Measurements from ENCODE around the gene KIF5C.

Gene KIF5C

DNA sequence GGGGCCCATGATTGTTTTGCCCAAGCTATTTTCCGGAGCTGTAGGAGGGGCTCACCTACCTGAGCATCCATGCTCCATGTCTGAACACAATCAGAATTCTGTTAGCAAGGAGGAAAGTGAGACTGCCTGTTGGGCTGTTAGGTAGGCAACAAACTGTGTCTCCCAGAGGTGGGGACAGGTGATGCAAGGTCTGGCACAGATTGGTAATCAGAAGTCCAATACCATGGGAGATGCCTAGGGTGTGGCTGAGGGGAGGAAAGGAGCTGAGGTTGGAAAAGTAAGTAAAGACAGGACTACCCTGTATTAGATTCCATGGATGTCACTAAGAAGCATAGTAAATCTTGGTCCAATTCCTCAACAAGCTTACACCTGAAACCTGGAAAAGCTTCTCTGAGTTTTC, 166.5 kb downstream of the KIF5C start:
- no peak for DNase-seq (ENCODE audit: low spot score)

- no peak for DNase-seq (ENCODE audit: low spot score)
Measured at GRCh38 chr2:149042881-149043280, 167.9 kb downstream of the KIF5C start.

- no peak for DNase-seq (ENCODE audit: low spot score)
Measured at GRCh38 chr2:149044500-149044899, 169.5 kb downstream of the KIF5C start.

DNA sequence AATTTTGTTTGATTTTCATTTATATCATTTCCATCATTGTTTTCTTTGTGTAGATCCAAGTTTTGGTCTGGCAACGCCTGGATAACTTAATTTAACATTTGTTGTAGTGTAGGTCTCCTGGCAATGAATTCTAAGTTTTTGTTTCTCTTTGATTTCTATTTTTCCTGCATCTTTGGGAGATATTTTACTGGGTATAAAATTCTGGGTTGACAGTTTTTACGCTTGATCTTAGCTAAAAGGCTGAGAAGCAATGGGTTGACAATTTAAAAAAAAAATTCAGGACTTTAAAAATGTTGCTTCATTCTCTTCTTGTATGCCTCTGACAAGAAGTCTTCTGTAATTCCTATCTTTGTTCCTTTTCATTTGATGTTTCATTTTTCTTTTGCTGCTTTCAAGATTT, 172.1 kb downstream of the KIF5C start:
- DNase-seq (ENCODE audit: low spot score), result no peak

- no peak for DNase-seq (ENCODE audit: low spot score)
Measured at GRCh38 chr2:149049142-149049541, 174.1 kb downstream of the KIF5C start.

- DNase-seq (ENCODE audit: low spot score), result no peak
Measured at GRCh38 chr2:149050188-149050587, 175.2 kb downstream of the KIF5C start.

GRCh38 chr2:149055751-149056150, 180.7 kb downstream of the KIF5C start:
- no peak for DNase-seq (ENCODE audit: low spot score)

DNA sequence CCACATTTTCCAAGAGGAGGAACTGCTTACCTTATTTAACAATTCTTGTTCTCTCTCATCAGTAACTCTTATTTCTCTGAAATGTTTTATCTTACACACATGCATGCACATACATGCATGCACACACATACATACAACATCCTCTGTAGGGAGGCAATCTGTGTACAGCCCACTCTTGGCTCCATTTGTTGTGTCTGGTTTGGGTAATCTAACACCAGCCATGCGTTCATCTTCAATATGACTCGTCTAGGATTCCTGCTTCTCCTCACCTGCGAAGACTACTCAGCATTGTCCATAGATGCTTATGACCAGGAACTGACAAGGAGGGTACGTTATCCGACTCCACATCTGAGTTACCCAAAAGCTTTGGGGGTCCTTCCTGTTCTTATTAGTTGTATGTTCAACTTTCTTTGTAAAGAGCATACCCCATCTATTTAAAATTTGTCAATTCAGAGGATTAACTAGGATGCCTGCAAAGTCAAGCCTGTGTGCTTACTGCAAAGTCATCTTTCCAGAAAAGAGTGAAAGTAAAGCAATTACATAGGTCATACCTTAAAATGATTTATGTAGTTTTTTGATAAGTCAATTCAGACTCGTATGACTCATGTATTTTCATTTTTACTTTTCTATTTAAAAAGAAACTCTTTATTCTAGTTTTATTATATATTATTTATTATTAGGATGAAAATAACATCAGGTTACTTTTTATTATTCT, 181.7 kb downstream of the KIF5C start:
- no peak for DNase-seq (ENCODE audit: low spot score)

DNA sequence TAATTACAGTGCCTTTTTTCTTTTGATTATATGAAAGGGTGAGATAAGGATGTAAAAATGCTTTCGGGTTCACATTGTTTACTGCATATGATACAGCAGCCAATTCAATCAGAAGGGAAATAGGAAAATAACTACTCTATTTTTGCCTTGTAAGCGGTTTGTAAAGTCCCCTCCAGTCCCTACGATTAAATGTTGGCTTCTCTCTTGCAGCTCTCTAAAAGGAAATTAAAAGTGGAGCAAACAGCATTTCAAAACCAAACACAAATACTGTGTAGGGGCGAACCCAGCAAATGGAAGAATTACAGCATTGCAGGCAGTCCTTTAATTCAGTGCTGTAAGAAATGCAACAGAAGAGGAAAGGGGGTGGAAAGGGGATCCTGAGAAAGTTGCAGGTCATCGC, 182.4 kb downstream of the KIF5C start:
- DNase-seq (ENCODE audit: low spot score), result no peak

GRCh38 chr2:149058936-149059335, 183.9 kb downstream of the KIF5C start:
- DNase-seq (ENCODE audit: low spot score), result no peak

DNA sequence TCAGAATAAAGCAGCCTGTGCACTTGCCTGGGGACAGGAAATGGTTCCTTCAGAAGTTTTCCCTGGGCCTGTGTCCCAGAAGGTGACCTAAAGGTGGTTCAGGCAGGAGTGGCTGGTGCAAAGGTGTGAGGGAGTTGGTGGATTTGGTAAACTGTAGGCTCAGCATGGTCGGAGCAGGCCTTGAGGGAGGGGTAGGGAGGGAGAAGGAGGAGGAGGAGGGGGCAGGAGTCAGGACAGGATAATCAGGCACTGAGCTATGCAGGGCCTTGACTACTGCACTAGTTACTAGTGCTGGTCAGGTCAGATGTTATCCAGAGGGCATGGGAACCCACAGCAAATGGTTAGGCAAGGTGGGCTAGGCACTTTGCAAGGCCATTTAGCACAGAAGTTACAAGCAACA, 184.8 kb downstream of the KIF5C start:
- DNase-seq (ENCODE audit: low spot score), result no peak

DNA sequence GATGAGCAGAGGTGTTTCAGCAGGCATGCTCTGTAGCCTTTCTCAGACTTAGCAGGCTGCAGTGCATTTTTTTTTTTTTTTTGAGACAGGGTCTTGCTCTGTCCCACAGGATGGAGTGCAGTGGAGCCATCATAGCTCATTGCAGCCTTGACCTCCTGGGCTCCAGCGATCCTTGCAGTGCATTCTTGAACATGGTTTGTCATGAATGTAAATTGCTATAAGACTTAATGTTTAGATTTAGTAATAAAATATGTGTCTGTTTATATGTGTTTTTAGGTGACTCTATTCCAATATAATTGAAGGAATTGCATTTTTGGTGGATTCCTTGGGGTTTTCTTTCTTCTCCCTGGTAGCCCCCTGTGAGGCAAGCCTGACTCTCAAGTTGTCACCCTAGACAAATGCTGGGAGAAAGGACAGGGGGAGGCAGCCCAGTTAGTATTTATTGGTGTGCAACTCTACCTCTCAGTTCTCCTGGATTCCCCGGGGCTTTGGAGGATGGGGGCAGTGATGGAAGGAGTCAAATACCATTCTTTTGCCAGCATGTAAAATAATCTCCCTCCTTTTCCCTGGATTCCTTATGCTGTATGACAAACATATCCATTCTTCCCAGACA, 186.2 kb downstream of the KIF5C start:
- DNase-seq (ENCODE audit: low spot score), result no peak

DNA sequence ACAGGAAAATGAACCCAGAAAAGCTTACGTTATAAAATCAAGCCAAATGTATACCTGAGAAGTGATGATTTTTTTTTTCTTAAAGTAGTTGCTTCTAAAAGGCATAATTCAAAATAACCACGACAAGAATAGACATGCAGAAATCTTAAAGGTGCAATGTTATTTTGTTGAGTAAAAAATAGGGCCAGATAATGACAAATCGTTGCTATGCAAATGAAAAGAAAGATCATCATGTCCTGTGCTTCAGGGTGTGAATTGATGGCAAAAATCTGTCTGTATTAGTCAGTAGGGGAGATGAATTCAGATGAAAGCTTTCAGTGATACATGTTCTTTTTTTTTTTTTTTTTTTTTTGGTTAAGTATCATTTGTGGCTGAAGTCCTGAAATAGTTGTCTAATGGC, 187.5 kb downstream of the KIF5C start:
- DNase-seq (ENCODE audit: low spot score), result no peak

- DNase-seq (ENCODE audit: low spot score), result no peak
Measured at GRCh38 chr2:149063177-149063576, 188.2 kb downstream of the KIF5C start.

- no peak for DNase-seq (ENCODE audit: low spot score)
Measured at GRCh38 chr2:149064365-149064841, 189.4 kb downstream of the KIF5C start.

DNA sequence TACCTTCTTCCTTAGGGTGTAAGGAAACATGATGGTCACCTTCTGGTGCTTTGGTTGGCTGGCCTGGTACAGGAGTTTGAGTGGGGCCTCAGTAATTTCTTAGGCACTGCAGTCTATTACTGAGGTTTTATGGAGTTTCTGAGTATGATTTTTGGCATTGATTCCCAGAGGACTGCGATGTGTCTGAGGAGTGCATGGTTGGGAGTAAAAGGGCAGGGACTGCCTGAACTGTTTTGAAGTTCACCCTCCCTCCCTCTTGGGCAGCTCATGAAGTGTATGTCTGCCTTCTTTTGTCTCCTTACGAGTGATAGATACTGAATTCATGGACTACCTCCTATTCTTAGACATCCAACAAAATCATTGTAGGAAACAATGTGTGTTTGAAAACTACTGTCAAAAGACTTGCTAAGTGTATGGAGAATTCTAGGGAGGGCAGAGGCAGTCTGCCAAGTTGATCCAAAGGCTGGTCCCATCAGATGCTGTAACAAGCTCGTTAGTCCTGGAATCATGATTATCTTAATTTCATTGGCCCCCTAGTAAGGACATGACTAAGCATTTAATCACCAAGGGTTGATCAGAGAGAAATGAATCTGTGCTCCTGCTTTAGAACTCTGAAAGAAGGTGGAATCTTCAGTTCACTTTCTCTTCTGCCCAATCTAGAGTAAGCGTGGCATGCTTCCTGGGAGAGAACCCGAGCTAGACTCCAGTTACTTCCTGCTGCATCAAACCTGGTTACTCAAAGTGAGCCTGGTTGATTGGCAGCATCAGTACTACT, 190.0 kb downstream of the KIF5C start:
- no peak for DNase-seq (ENCODE audit: low spot score)

- DNase-seq (ENCODE audit: low spot score), result no peak
Measured at GRCh38 chr2:149068225-149068995, 193.4 kb downstream of the KIF5C start.

- no peak for DNase-seq (ENCODE audit: low spot score)
Measured at GRCh38 chr2:149068996-149069888, 194.2 kb downstream of the KIF5C start.

DNA sequence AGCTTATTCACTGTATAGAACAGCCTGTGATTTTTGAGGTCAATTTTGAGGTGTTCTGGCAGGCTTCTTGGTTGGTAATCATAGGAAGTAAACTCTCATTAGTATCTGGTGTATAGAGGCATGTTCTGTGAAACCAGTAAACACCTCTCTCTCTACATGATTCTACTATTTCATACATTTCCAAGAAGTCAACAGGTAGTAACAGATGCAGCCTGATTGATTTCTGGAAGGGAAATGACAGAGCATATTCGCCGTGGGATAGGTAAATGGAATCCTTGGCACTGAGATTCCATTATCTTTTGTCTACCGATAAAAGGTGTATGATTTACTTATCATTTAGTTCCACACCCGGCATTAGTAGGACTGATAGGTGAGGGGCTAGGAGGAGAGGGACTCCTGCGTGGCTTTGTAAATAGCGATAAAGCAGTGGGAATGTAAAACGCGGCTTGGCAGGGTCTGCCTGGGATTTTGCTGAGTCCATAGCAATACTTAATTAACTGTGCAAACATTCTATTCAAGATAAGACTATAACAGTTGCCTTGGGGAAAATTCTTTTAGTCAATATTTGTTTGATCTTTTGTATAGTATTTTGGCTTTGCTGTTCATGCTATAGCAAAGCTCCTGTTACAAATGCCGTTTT, 195.8 kb downstream of the KIF5C start:
- no peak for DNase-seq (ENCODE audit: low spot score)

GRCh38 chr2:149075105-149075504, 200.1 kb downstream of the KIF5C start:
- no peak for DNase-seq (ENCODE audit: low spot score)

GRCh38 chr2:149075853-149076252, 200.8 kb downstream of the KIF5C start:
- DNase-seq (ENCODE audit: low spot score), result no peak
